HG03095 (cell line): ENCODE data around the gene UVSSA.

ENCODE experiments used
- ATAC-seq: cut with Tn5 transposase; IDR thresholded peaks from one replicate; pipeline ENCODE4 v1.9.1; 2021; ENCODE audit warnings: moderate library complexity; ENCODE audit not compliant: unreplicated experiment

Gene UVSSA

GRCh38 chr4:1373892-1374705 is 27.1 kb downstream of the UVSSA start:
- no peak for ATAC-seq

GRCh38 chr4:1374706-1375045 is 27.7 kb downstream of the UVSSA start:
- no peak for ATAC-seq

- no peak for ATAC-seq
Measured at GRCh38 chr4:1375051-1375721, 28.2 kb downstream of the UVSSA start.

- ATAC-seq, result no peak
Measured at GRCh38 chr4:1375761-1376322, 28.8 kb downstream of the UVSSA start.

- ATAC-seq, result no peak
Measured at GRCh38 chr4:1376391-1376840, 29.4 kb downstream of the UVSSA start.

- no peak for ATAC-seq
Measured at GRCh38 chr4:1376841-1377605, 30.0 kb downstream of the UVSSA start.

- no peak for ATAC-seq
Measured at GRCh38 chr4:1377606-1378261, 30.7 kb downstream of the UVSSA start.

- ATAC-seq, result no peak
Measured at GRCh38 chr4:1378559-1379231, 31.7 kb downstream of the UVSSA start.

- ATAC-seq, result no peak
Measured at GRCh38 chr4:1379351-1379781, 32.4 kb downstream of the UVSSA start.

- ATAC-seq, result no peak
Measured at GRCh38 chr4:1379801-1380331, 32.9 kb downstream of the UVSSA start.

GRCh38 chr4:1380368-1381151 is 33.6 kb downstream of the UVSSA start:
- no peak for ATAC-seq

- ATAC-seq, result no peak
Measured at GRCh38 chr4:1381181-1381621, 34.2 kb downstream of the UVSSA start.

GRCh38 chr4:1381944-1382541 is 35.0 kb downstream of the UVSSA start:
- ATAC-seq, result no peak

GRCh38 chr4:1382776-1383727 is 36.0 kb downstream of the UVSSA start:
- no peak for ATAC-seq

- ATAC-seq, result no peak
Measured at GRCh38 chr4:1383728-1384591, 37.0 kb downstream of the UVSSA start.

- no peak for ATAC-seq
Measured at GRCh38 chr4:1384675-1385372, 37.8 kb downstream of the UVSSA start.
